SU-DHL-6 (cell line): ENCODE data around the gene RANBP3.

Source experiments
- EZH2phosphoT487 ChIP-seq: fragments of 200-600 bp; sonication (generic), shearing (Covaris generic); conservative IDR thresholded peaks from 2 replicates; pipeline ENCODE4 v1.6.1; 2018; ENCODE audit warnings: mild to moderate bottlenecking, antibody characterized with exemption, low read length, moderate library complexity, mixed read lengths
- TF ChIP-seq, protein P1 (sequence below): fragments of 200-600 bp; sonication (generic); IDR thresholded peaks from one replicate; pipeline ENCODE4 v1.5.1; 2017; ENCODE audit warnings: antibody characterized with exemption, mild to moderate bottlenecking, low read length, moderate library complexity; ENCODE audit not compliant: insufficient read depth, poor library complexity, severe bottlenecking

DNA sequence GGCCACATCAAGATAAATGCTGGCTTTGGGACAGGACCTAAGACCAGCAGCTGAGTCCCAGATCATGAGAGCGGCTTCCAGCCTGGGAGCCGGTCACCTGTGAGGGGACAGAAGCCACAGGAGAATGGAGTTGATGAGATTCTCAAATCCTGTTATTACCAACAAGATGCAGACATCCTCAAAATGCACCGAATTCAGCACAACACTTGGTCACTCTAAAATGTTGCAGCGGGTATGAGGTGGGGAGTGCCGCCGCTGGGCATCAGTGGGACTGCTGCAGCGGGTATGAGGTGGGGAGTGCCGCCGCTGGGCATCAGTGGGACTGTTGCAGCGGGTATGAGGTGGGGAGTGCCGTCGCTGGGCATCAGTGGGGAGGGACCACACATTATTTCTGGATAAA is 21.2 kb downstream of the RANBP3 start:
- TF ChIP-seq, protein P1, sequence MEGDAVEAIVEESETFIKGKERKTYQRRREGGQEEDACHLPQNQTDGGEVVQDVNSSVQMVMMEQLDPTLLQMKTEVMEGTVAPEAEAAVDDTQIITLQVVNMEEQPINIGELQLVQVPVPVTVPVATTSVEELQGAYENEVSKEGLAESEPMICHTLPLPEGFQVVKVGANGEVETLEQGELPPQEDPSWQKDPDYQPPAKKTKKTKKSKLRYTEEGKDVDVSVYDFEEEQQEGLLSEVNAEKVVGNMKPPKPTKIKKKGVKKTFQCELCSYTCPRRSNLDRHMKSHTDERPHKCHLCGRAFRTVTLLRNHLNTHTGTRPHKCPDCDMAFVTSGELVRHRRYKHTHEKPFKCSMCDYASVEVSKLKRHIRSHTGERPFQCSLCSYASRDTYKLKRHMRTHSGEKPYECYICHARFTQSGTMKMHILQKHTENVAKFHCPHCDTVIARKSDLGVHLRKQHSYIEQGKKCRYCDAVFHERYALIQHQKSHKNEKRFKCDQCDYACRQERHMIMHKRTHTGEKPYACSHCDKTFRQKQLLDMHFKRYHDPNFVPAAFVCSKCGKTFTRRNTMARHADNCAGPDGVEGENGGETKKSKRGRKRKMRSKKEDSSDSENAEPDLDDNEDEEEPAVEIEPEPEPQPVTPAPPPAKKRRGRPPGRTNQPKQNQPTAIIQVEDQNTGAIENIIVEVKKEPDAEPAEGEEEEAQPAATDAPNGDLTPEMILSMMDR, result no peak
- no peak for TF ChIP-seq EZH2phosphoT487
